ENCODE measurements around the gene GOLGA6L1. TPM values are rescaled to one million over a fixed set of nuclear protein-coding genes. Genes with fewer than 3 reads are reported as not detected.
A peak's percentile ranks its signal among the peaks of the same experiment; 100 is the strongest.
"Not testable (repeated sequence)": the region's sequence is repeated elsewhere in the genome, so short reads cannot be mapped to it uniquely, and the experiment has no call there.

Gene GOLGA6L1, protein sequence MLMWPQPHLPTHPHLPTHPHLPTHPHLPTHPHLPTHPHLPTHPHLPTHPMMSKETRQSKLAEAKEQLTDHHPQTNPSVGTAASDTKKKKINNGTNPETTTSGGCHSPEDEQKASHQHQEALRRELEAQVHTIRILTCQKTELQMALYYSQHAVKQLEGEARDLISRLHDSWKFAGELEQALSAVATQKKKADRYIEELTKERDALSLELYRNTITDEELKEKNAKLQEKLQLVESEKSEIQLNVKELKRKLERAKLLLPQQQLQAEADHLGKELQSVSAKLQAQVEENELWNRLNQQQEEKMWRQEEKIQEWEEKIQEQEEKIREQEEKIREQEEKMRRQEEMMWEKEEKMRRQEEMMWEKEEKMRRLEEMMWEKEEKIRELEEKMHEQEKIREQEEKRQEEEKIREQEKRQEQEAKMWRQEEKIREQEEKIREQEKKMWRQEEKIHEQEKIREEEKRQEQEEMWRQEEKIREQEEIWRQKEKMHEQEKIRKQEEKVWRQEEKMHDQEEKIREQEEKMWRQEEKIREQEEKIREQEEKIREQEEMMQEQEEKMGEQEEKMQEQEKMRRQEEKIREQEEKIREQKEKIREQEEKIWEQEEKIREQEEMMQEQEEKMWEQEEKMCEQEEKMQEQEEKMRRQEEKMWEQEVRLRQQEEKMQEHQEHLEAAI
- not detected in 3 replicates for total RNA-seq
- long read RNA-seq: 0 reads

DNA sequence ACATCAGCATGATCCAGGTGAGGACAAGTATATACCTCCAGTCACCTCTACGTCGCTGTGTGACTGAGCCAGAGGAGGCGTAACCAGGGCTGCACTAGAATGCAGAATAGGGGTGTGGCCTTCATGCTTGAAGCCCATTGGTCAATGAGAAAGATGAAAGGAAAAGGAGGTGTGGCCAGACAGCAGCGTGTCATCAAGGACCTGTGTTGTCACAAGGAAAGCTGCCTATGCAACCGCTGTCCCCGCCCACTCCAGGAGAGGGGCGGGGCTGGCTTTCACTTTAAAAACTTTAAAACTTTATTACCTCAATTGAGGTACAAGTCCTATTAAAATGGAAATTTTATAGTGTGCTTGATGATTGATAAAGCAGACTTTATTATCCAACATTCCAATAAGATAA, at the start of gene GOLGA6L1:
TSS of gene GOLGA6L1 (minus strand) at position 101 of the 400 bp plus-strand sequence. CDS start at position 10, 91 bp downstream.
- H3K9me3 Mint-ChIP-seq (ENCODE audit: low read depth); H3K27me3 Mint-ChIP-seq (ENCODE audit: low read depth); H3K36me3 Mint-ChIP-seq (ENCODE audit: low read depth); H3K27ac Mint-ChIP-seq (ENCODE audit: unreplicated experiment); H3K4me3 Mint-ChIP-seq (ENCODE audit: unreplicated experiment); H3K4me1 Mint-ChIP-seq (ENCODE audit: low read depth); DNase-seq (ENCODE audit: low spot score): not testable (repeated sequence)

DNA sequence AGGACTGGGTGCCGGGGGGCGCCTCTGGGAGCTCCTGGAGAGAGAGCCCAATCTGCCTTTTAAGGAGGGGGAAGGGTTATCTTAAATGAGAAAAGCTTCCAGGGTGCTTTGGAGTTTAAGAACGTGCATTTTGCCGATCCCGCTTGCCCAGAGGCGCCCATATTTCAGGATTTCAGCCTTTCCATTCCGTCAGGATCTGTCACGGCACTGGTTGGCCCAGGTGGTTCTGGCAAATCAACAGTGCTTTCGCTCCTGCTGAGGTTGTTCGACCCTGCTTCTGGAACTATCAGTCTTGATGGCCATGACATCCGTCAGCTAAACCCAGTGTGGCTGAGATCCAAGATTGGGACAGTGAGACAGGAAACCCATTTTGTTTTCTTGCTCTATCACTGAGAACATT, 44.6 kb upstream of the GOLGA6L1 start:
- DNase-seq (ENCODE audit: low spot score); H3K36me3 Mint-ChIP-seq (ENCODE audit: low read depth); H3K4me3 Mint-ChIP-seq (ENCODE audit: unreplicated experiment); H3K4me1 Mint-ChIP-seq (ENCODE audit: low read depth); H3K27me3 Mint-ChIP-seq (ENCODE audit: low read depth); H3K9me3 Mint-ChIP-seq (ENCODE audit: low read depth); H3K27ac Mint-ChIP-seq (ENCODE audit: unreplicated experiment): not testable (repeated sequence)

DNA sequence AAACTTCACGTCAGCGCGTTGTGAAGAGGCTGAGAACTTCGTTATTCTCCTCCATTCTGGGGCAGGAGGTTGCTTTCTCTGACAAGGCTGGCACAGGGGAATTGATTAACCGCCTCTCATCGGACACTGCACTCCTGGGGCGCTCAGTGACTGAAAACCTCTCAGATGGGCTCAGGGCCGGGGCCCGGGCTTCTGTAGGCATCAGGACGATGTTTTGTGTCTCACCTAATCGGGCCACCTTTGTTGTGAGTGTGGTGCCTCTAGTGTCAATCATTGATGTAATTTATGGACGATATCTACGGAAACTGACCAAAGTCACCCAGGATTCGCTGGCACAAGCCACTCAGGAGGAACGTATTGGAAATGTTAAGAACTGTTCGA, 43.9 kb upstream of the GOLGA6L1 start:
- peak overlapping the region; percentile 31 for H3K4me3 Mint-ChIP-seq (ENCODE audit: unreplicated experiment)
- H3K27me3 Mint-ChIP-seq (ENCODE audit: low read depth); H3K36me3 Mint-ChIP-seq (ENCODE audit: low read depth); H3K27ac Mint-ChIP-seq (ENCODE audit: unreplicated experiment); H3K9me3 Mint-ChIP-seq (ENCODE audit: low read depth); H3K4me1 Mint-ChIP-seq (ENCODE audit: low read depth); DNase-seq (ENCODE audit: low spot score): not testable (repeated sequence)

DNA sequence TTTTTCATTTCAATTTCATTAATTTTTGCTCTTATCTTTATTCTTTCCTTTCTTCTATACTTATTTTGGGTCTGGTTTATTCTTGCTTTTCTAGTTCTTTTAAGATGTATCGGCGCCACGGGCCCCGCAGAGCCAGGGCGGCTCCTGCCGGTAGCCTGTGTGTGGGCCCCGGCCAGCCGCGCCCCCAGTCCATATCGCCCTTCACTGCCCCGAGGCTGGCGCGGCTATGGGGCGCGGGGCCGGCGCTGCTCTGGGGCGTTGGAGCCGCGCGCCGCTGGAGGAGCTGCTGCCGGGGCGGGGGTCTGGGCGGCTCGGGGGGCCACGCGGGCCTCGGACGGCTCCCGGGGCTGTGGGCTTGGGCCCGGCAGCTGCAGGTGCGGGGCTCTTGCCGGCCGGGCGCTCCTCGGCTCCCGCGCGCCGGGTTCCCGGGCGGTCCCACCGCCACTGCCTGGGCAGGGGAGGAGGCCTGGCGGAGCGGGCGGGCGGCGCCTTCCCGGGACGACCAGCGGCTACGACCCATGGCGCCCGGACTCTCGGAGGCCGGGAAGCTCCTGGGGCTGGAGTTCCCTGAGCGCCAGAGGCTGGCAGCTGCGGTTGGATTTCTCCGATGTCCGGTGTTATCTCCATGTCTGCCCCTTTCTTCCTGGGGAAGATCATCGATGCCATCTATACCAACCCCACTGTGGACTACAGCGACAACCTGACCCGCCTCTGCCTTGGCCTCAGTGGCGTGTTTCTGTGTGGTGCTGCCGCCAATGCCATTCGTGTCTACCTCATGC, 43.3 kb upstream of the GOLGA6L1 start:
- not testable (repeated sequence) for H3K27me3 Mint-ChIP-seq (ENCODE audit: low read depth); H3K9me3 Mint-ChIP-seq (ENCODE audit: low read depth); H3K36me3 Mint-ChIP-seq (ENCODE audit: low read depth); H3K4me1 Mint-ChIP-seq (ENCODE audit: low read depth); H3K27ac Mint-ChIP-seq (ENCODE audit: unreplicated experiment)
- peak; percentile 75 for DNase-seq (ENCODE audit: low spot score)
- H3K4me3 Mint-ChIP-seq (ENCODE audit: unreplicated experiment): peak overlapping the region; percentile 31

DNA sequence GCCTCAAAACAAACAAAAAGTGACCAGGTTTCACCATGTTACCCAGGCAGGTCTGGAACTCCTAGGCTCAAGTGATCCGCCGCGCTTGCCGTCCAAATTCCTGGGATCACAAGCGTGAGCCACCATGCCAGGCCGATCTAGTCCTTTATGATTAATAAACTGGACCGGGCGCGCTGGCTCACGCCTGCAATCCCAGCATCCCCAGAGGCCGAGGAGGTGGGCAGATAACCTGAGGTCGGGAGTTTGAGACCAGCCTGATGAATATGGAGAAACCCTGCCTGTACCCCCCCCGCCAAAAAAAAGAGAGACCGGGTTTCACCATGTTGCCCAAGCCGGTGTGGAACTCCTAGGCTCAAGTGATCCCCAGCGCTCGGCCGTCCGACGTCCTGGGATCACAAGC, 40.1 kb upstream of the GOLGA6L1 start:
- H3K27ac Mint-ChIP-seq (ENCODE audit: unreplicated experiment); H3K36me3 Mint-ChIP-seq (ENCODE audit: low read depth); H3K27me3 Mint-ChIP-seq (ENCODE audit: low read depth); H3K4me1 Mint-ChIP-seq (ENCODE audit: low read depth); H3K4me3 Mint-ChIP-seq (ENCODE audit: unreplicated experiment); H3K9me3 Mint-ChIP-seq (ENCODE audit: low read depth): not testable (repeated sequence)
- DNase-seq (ENCODE audit: low spot score): peak; percentile 79

DNA sequence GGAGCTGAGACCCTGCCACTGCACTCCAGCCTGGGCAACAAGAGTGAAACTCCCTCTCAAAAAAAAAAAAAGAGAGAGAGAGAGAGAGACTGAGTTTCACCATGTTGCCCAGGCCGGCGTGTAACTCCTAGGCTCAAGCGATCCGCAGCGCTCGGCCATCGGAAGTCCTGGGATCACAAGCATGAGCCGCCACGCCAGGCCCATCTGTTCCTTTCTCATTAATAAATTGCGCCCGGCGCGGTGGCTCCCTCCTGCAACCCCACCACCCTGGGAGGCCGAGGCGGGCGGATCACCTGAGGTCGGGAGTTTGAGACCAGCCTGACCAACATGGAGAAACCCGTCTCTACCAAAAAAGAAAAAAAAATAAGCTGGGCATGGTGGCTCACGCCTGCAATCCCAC, 39.0 kb upstream of the GOLGA6L1 start:
- H3K27ac Mint-ChIP-seq (ENCODE audit: unreplicated experiment); H3K4me1 Mint-ChIP-seq (ENCODE audit: low read depth); H3K9me3 Mint-ChIP-seq (ENCODE audit: low read depth); H3K4me3 Mint-ChIP-seq (ENCODE audit: unreplicated experiment); H3K36me3 Mint-ChIP-seq (ENCODE audit: low read depth); DNase-seq (ENCODE audit: low spot score); H3K27me3 Mint-ChIP-seq (ENCODE audit: low read depth): not testable (repeated sequence)

DNA sequence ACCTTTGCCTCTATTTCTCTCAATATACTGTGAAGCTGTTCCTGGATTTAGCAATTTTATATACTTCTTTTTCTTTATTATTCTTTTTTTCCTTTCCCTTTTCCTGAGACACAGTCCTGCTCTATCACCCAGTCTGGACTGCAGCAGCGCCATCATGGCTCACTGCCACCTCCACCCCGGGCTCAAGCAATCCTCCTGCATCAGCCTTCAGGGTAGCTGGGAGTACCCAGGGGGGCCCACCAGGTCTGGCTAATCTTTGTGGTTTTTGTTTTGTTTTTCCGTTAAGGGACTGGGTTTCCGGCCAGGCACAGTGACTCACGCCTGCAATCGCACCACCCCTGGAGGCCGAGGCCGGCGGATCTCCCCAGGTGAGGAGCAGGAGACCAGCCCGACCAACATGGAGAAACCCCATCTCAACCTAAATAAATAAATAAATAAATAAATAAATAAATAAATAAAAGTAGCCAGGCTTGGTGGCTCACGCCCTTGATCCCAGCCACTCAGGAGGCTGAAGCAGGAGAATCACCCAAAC, 38.1 kb upstream of the GOLGA6L1 start:
- not testable (repeated sequence) for H3K27me3 Mint-ChIP-seq (ENCODE audit: low read depth); H3K4me3 Mint-ChIP-seq (ENCODE audit: unreplicated experiment); DNase-seq (ENCODE audit: low spot score); H3K27ac Mint-ChIP-seq (ENCODE audit: unreplicated experiment); H3K36me3 Mint-ChIP-seq (ENCODE audit: low read depth); H3K9me3 Mint-ChIP-seq (ENCODE audit: low read depth); H3K4me1 Mint-ChIP-seq (ENCODE audit: low read depth)

DNA sequence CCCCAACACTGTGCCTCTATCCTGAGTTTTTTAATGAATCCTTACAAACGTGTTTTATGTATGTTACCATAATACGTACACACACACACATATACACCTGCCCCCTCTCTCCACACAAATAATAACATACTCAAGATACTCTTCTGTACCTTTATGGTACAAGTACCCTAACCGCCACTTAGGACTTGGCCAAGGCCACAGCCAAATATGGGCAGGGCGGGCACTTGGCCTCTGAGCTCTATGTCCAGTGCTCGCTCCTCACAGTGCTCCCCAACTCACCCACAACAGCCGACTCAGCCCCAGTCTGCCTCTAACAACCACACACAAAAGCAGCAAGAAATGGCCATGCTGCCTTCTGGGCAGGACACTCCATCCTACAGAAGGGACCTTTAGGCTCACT, 3.8 kb downstream of the GOLGA6L1 start:
- DNase-seq (ENCODE audit: low spot score); H3K36me3 Mint-ChIP-seq (ENCODE audit: low read depth); H3K9me3 Mint-ChIP-seq (ENCODE audit: low read depth); H3K4me1 Mint-ChIP-seq (ENCODE audit: low read depth); H3K4me3 Mint-ChIP-seq (ENCODE audit: unreplicated experiment); H3K27ac Mint-ChIP-seq (ENCODE audit: unreplicated experiment); H3K27me3 Mint-ChIP-seq (ENCODE audit: low read depth): not testable (repeated sequence)

DNA sequence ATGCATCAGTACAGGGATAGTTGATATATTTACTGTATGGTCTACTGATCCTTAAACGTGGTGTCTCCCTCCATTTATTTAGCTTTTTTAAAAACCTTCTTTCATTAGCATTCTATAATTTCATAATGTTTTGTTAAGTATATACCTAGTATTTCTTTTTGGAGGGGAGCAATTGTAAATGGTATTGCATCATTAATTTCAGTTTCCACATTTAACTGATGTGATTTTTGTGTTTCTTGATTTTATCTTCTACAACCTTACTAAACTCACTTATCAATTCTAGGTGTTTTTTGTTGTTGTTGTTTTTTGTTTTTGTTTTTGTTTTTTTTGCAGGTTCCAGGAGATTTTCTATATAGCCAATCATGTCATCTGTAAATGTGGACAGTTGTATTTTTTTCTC, 18.4 kb downstream of the GOLGA6L1 start:
- Mint-ChIP-seq H3K27me3 (ENCODE audit: low read depth) (peaks cover 9% of the 10 kb centered on the region), H3K4me1 (ENCODE audit: low read depth) (no peaks in the 10 kb centered on the region), H3K4me3 (ENCODE audit: unreplicated experiment) (no peak overlapping the region), H3K27ac (ENCODE audit: unreplicated experiment) (no peak overlapping the region), H3K36me3 (ENCODE audit: low read depth) (no peaks in the 10 kb centered on the region), H3K9me3 (ENCODE audit: low read depth) (peaks cover 4% of the 10 kb centered on the region)
- TF ChIP-seq, protein P1, sequence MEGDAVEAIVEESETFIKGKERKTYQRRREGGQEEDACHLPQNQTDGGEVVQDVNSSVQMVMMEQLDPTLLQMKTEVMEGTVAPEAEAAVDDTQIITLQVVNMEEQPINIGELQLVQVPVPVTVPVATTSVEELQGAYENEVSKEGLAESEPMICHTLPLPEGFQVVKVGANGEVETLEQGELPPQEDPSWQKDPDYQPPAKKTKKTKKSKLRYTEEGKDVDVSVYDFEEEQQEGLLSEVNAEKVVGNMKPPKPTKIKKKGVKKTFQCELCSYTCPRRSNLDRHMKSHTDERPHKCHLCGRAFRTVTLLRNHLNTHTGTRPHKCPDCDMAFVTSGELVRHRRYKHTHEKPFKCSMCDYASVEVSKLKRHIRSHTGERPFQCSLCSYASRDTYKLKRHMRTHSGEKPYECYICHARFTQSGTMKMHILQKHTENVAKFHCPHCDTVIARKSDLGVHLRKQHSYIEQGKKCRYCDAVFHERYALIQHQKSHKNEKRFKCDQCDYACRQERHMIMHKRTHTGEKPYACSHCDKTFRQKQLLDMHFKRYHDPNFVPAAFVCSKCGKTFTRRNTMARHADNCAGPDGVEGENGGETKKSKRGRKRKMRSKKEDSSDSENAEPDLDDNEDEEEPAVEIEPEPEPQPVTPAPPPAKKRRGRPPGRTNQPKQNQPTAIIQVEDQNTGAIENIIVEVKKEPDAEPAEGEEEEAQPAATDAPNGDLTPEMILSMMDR (IDR thresholded peaks at IDR 0.05): no peak
- no peak for DNase-seq (ENCODE audit: low spot score)

Data from chondrocyte (in vitro differentiated cells).